ENCODE results near the gene WASF1. TPM values are rescaled to one million over a fixed set of nuclear protein-coding genes. Genes with fewer than 3 reads are reported as not detected.

The WASF1 gene
- total and polyA plus RNA-seq, 2 experiments from 2014 or later, result 27.4 to 30.5 TPM

DNA sequence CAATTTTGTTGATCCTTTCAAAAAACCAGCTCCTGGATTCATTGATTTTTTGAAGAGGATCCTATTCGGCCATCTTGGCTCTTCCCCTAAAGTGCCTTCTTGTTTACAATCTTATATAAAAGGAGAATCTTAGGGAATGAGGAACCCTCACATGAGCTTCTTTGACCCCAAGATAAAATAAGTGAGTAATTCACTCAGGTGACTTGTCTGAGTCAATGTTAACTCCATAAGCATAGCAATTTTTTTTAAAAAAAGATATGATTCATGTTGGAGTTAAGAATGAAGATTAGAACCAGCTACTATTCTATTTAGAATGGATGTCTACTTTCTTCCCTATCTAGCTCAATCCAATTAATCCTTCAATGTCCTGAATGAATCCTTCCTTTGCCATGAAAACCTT lies 21.0 kb downstream of the WASF1 start:
- no peak overlapping the region for H3K27ac Mint-ChIP-seq
- Histone ChIP-seq H3K4me2 (no peak overlapping the region), H3K27ac (ENCODE audit: low read depth) (no peak overlapping the region), H4K20me1 (replicated peaks; ENCODE audit: insufficient read depth) (peaks cover 2% of the 10 kb centered on the region; the same call in 1 of the 2 replicates), H3K9me2 (ENCODE audit: insufficient read depth) (no peaks in the 10 kb centered on the region), H3K27me3 (ENCODE audit: insufficient read depth) (no peaks in the 10 kb centered on the region), H3F3A (replicated peaks; ENCODE audit: low read depth) (no peaks in the 10 kb centered on the region), H3K4me3 (no peak overlapping the region), H3K4me1 (ENCODE audit: insufficient read depth) (peaks cover 9% of the 10 kb centered on the region), H3K36me3 (ENCODE audit: insufficient read depth) (no peaks in the 10 kb centered on the region), H2AFZ (no peak overlapping the region), H3K79me2 (replicated peaks; ENCODE audit: insufficient read depth) (peaks cover 34% of the 10 kb centered on the region)
- DNase-seq (ENCODE audit: low spot score) (no peak), ATAC-seq (no peak)
- peaks cover 12% of the 10 kb centered on the region; the same call in 2 of the 3 replicates for H3K36me3 Mint-ChIP-seq (ENCODE audit: low read depth)
- H3K4me1 Mint-ChIP-seq, result peaks cover 13% of the 10 kb centered on the region
- peaks cover 2% of the 10 kb centered on the region; the same call in 1 of the 3 replicates for H3K9me3 Mint-ChIP-seq
- TF ChIP-seq EZH2phosphoT487 (IDR thresholded peaks at IDR 0.05; ENCODE audit: unreplicated experiment) (no peak), ZNF331 (CRISPR knock-in tag; IDR thresholded peaks at IDR 0.05; ENCODE audit: low read depth) (no peak), EZH2 (IDR thresholded peaks at IDR 0.05; ENCODE audit: low read depth, unreplicated experiment) (no peak), POLR2AphosphoS5 (IDR thresholded peaks at IDR 0.05; ENCODE audit: low read depth) (no peak), CTCF (conservative IDR thresholded peaks at IDR 0.05; ENCODE audit: low read depth in 2 of 2) (no peak), STAT1 (IDR thresholded peaks at IDR 0.05; ENCODE audit: unreplicated experiment) (no peak), CREB1 (CRISPR knock-in tag; IDR thresholded peaks at IDR 0.05; ENCODE audit: low read depth) (no peak), REST (IDR thresholded peaks at IDR 0.05; ENCODE audit: unreplicated experiment) (no peak), ZNF114 (CRISPR knock-in tag; IDR thresholded peaks at IDR 0.05) (no peak)
- no peak overlapping the region for H3K4me3 Mint-ChIP-seq
- H3K27me3 Mint-ChIP-seq (ENCODE audit: insufficient read depth, low read depth, poor library complexity), result no peaks in the 10 kb centered on the region

DNA sequence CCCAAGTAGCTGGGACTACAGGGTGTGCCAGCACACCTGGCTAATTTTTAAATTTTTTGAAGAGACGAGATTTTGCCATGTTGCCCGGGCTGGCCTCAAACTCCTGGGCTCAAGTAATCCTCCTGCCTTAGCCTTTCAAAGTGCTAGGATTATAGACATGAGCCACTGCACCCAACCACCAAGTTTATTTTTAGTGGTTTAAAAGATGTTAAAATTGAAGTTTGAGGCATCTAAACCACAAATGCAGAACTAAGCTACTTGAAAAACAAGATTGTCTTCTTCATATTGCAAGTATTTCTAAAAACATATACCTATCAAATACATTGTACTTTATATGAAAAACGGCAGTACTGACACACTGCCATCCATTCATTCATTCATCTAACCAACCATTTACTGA lies 31.6 kb downstream of the WASF1 start:
- Histone ChIP-seq H3K9me2 (ENCODE audit: insufficient read depth) (no peaks in the 10 kb centered on the region), H3K27me3 (ENCODE audit: insufficient read depth) (no peaks in the 10 kb centered on the region), H3F3A (replicated peaks; ENCODE audit: low read depth) (no peaks in the 10 kb centered on the region), H3K27ac (ENCODE audit: low read depth) (no peak overlapping the region), H3K4me3 (no peak overlapping the region), H2AFZ (no peak overlapping the region), H3K4me2 (no peak overlapping the region), H3K4me1 (ENCODE audit: insufficient read depth) (no peaks in the 10 kb centered on the region), H3K79me2 (replicated peaks; ENCODE audit: insufficient read depth) (peaks cover 8% of the 10 kb centered on the region), H3K36me3 (ENCODE audit: insufficient read depth) (no peaks in the 10 kb centered on the region), H4K20me1 (replicated peaks; ENCODE audit: insufficient read depth) (0 out of 2 replicates have a peak, but pooled peaks cover 11% of the 10 kb centered on the region)
- Mint-ChIP-seq H3K36me3 (ENCODE audit: low read depth) (peaks cover 14% of the 10 kb centered on the region; the same call in 2 of the 3 replicates), H3K4me1 (no peaks in the 10 kb centered on the region), H3K27ac (no peak overlapping the region), H3K9me3 (peaks cover 10% of the 10 kb centered on the region; the same call in 2 of the 3 replicates), H3K27me3 (ENCODE audit: insufficient read depth, low read depth, poor library complexity) (no peaks in the 10 kb centered on the region), H3K4me3 (no peak overlapping the region)
- no peak for ATAC-seq
- no peak for DNase-seq (ENCODE audit: low spot score)
- TF ChIP-seq ZNF331 (CRISPR knock-in tag; IDR thresholded peaks at IDR 0.05; ENCODE audit: low read depth) (no peak), NANOG (IDR thresholded peaks at IDR 0.05; ENCODE audit: borderline replicate concordance) (no peak), JUNB (IDR thresholded peaks at IDR 0.05; ENCODE audit: unreplicated experiment) (no peak), ZNF114 (CRISPR knock-in tag; IDR thresholded peaks at IDR 0.05) (no peak), STAT1 (IDR thresholded peaks at IDR 0.05; ENCODE audit: unreplicated experiment) (no peak), EZH2 (IDR thresholded peaks at IDR 0.05; ENCODE audit: low read depth, unreplicated experiment) (no peak)

Measured in GM23338 (cell line).